ENCODE measurements around the gene TBX2. TPM values are rescaled to one million over a fixed set of nuclear protein-coding genes. Genes with fewer than 3 reads are reported as not detected.
"Not testable (repeated sequence)": the region's sequence is repeated elsewhere in the genome, so short reads cannot be mapped to it uniquely, and the experiment has no call there.

TBX2 gene
- total RNA-seq, 4 donors from 2014 or later: 23.2 to 42.0 (median 26.5) TPM

GRCh38 chr17:61426482-61427304 is 27.1 kb downstream of the TBX2 start:
- no peak for DNase-seq (ENCODE audit: low spot score in 2 of 2)
- H3K36me3 ChIP-seq: no peaks in the 10 kb centered on the region
- TF ChIP-seq EP300 (IDR thresholded peaks at IDR 0.05) (no peak), POLR2A (IDR thresholded peaks at IDR 0.05) (no peak), CTCF (IDR thresholded peaks at IDR 0.05) (no peak)
- 85 to 87% methylated on average over 10 of the region's 10 CpGs for WGBS, 2 donors
- H3K9me3 ChIP-seq: no peaks in the 10 kb centered on the region
- H3K4me3 ChIP-seq: no peak overlapping the region
- H3K27me3 ChIP-seq: peaks cover 0 to 51% of the 10 kb centered on the region in 2 donors
- no peak overlapping the region for H3K27ac ChIP-seq
- H3K4me1 ChIP-seq: no peaks in the 10 kb centered on the region

GRCh38 chr17:61427567-61427966 is 27.9 kb downstream of the TBX2 start:
- TF ChIP-seq POLR2A (IDR thresholded peaks at IDR 0.05) (no peak), CTCF (IDR thresholded peaks at IDR 0.05) (no peak), EP300 (IDR thresholded peaks at IDR 0.05) (no peak)
- H3K4me3 ChIP-seq: no peak overlapping the region
- no peaks in the 10 kb centered on the region for H3K36me3 ChIP-seq
- H3K27me3 ChIP-seq: peaks cover 0 to 44% of the 10 kb centered on the region in 2 donors
- DNase-seq (ENCODE audit: low spot score in 2 of 2): no peak
- H3K9me3 ChIP-seq: no peaks in the 10 kb centered on the region
- no peaks in the 10 kb centered on the region for H3K4me1 ChIP-seq
- no peak overlapping the region for H3K27ac ChIP-seq

- Histone ChIP-seq H3K27ac (no peak overlapping the region), H3K4me1 (no peaks in the 10 kb centered on the region), H3K27me3 (peaks cover 0 to 30% of the 10 kb centered on the region in 2 donors), H3K9me3 (no peaks in the 10 kb centered on the region), H3K36me3 (no peaks in the 10 kb centered on the region), H3K4me3 (no peak overlapping the region)
- no peak for TF ChIP-seq CTCF (IDR thresholded peaks at IDR 0.05)
- TF ChIP-seq POLR2A (IDR thresholded peaks at IDR 0.05): no peak
- no peak for TF ChIP-seq EP300 (IDR thresholded peaks at IDR 0.05)
- 49 to 57% methylated on average over 1 of the region's 1 CpG for WGBS, 2 donors
- DNase-seq (ENCODE audit: low spot score in 2 of 2): no peak
Measured at GRCh38 chr17:61429274-61429673, 29.6 kb downstream of the TBX2 start.

- peaks cover 0 to 24% of the 10 kb centered on the region in 2 donors for H3K27me3 ChIP-seq
- whole genome bisulfite sequencing, 2 donors: 93 to 96% methylated on average over 6 of the region's 6 CpGs
- not testable (repeated sequence) for DNase-seq (ENCODE audit: low spot score in 2 of 2); H3K4me1 ChIP-seq; H3K4me3 ChIP-seq; H3K9me3 ChIP-seq; H3K27ac ChIP-seq; H3K36me3 ChIP-seq
Measured at GRCh38 chr17:61429831-61430230, 30.2 kb downstream of the TBX2 start.

GRCh38 chr17:61431594-61432311 is 32.1 kb downstream of the TBX2 start:
- 71 to 79% methylated on average over 4 of the region's 4 CpGs for WGBS, 2 donors
- Histone ChIP-seq H3K36me3 (no peaks in the 10 kb centered on the region), H3K9me3 (peaks cover 0 to 19% (median 3%) of the 10 kb centered on the region in 4 donors), H3K4me1 (no peaks in the 10 kb centered on the region), H3K27ac (no peak overlapping the region), H3K27me3 (peaks cover 0 to 5% of the 10 kb centered on the region in 2 donors), H3K4me3 (no peak overlapping the region)
- no peak for DNase-seq (ENCODE audit: low spot score in 2 of 2)
- TF ChIP-seq EP300 (IDR thresholded peaks at IDR 0.05) (no peak), CTCF (IDR thresholded peaks at IDR 0.05) (no peak), POLR2A (IDR thresholded peaks at IDR 0.05) (no peak)
